ENCODE measurements around the gene SLIT3.

Gene SLIT3

DNA sequence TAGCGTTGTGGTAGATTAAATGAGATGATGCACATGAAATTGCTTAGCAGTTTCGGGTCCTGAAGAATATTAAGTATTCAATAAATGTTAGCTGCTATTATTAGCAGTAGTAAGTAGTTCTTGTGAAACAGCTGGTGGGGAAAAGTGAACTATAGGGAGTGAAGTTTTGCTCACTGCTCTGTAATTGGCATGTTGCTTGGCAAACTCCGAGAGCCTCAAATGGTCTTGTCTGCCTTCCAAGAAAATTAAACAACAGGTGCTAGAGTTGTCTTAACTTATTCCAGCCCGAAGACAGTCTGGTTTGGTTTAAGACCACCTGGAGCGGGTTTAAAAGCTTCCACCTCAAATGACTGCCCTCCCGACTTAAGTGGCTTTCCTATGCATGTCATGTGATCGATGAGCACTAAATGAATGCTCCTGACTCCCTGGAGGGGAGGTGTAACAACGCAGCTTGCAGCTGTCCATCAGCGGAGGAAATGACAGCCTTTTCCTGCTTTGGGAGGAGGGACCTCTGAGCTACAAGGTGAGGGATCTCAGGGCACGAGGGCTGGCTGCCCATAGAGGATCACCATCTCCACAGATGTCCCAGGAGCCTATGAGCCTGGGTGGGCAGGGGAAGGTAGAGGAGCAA lies 518.9 kb downstream of the SLIT3 start:
- DNase-seq: no peak

GRCh38 chr5:168780888-168781287 lies 520.1 kb downstream of the SLIT3 start:
- no peak for DNase-seq

- no peak for DNase-seq
Measured at GRCh38 chr5:168779333-168779732, 521.6 kb downstream of the SLIT3 start.

DNA sequence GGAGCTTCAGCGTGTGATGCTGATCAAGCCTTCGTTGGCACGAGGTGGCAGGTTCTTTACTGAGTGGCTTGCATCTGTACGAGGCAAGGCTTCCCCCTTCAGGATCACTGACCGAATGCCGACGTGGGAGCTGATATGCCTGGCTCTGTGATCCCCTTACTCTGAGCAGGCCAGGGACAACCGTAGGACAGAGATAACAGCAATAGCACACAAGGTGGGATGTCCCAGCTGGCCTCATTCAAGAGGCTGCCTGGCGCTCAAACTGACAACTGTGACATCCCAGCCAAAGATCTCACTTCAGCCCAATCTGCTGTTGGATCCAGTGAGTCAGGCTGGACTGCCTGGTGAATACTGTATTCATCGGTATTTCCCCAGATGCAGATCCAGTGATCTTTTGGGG lies 522.4 kb downstream of the SLIT3 start:
- DNase-seq: no peak

GRCh38 chr5:168777651-168778050 lies 523.3 kb downstream of the SLIT3 start:
- DNase-seq: no peak

GRCh38 chr5:168776070-168776469 lies 524.9 kb downstream of the SLIT3 start:
- DNase-seq: no peak

GRCh38 chr5:168773226-168773625 lies 527.7 kb downstream of the SLIT3 start:
- no peak for DNase-seq

DNA sequence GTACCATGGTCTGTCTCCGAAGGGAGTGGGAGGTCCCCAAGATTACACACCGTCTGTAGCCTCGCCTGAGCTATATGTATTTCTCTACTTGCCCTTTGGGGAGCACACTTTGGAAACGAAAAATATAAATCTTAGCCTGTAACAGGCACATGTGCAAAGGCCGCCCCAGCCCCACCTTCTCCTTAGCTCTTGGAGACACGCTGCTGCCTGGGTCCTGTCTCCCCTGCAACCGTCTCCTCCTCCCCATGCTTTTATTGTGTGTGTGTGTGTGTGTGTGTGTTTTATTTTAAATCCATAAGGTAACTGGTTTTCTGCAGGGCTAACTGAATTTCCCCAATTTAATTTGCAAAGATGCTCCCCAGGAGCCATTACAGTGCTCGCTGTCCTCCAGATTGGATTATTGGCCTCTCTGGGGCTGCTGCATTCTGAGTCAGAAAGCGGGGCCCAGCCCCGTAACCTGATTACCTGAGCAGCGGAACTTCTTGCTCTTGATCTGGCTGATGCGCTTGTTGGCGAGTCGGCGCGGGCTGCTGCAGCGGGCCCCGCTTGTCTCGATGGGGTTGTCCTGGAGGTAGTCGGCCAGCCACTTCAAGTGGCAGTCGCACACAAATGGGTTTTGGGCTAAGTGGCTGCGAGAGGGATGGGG lies 528.5 kb downstream of the SLIT3 start:
- DNase-seq: no peak

- no peak for DNase-seq
Measured at GRCh38 chr5:168771678-168772077, 529.3 kb downstream of the SLIT3 start.

- DNase-seq: no peak
Measured at GRCh38 chr5:168770996-168771395, 529.9 kb downstream of the SLIT3 start.

DNA sequence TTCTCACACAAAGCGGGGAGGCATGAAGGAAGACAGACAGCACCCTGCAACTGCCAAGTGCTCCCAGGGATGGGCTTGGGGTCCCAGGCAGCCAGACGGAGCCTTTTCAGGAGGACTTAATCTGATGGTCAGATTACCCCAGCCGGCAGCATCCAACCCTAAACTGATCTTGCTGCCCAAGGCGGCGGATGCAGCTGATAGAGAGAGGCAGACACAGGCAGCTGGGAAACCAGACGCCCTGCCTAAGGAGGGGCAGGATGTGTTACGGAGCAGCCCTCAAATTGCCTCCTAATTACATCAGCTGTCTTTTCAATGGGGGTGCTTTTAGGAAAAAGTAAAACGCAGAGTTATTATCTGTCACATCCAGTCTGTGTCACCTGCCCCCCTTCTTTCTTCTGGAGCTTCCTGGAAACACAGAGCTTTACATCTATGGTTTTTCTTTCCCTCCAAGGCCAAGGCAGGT lies 530.9 kb downstream of the SLIT3 start:
- DNase-seq: no peak

DNA sequence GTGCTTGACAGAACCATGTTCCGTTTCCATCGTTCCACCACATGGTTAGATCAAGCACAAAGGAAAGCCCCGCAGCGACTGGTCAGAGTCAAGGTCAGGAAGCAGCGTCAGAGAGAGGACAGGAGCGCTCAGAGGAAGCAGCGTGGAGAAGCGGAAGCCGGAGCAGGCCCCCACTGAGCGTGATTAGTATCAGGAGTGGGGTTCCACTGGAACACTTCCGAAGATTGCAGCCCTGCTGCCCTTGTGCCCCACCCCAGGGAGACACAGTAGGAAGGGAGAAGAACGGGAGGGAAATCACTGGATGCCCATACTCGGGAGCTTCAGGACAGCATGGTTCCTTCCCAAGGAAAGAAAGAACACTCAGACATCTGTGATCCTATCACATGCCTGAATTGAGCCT lies 532.8 kb downstream of the SLIT3 start:
- DNase-seq: no peak

DNA sequence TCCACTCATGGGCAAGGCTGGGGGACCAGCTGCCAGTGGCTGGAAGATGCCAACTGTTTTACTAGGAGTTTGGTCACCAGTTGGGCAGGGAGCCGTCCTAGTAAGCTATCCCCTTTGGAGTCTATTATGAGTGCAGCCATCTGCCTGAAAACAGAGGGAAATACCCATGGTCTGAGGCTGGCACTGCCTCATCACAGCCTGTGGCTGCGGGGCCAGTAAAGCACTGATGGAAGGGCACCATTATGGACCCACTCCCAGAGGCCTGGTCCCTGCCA lies 534.6 kb downstream of the SLIT3 start:
- no peak for DNase-seq

- no peak for DNase-seq
Measured at GRCh38 chr5:168765551-168766425, 535.2 kb downstream of the SLIT3 start.

DNA sequence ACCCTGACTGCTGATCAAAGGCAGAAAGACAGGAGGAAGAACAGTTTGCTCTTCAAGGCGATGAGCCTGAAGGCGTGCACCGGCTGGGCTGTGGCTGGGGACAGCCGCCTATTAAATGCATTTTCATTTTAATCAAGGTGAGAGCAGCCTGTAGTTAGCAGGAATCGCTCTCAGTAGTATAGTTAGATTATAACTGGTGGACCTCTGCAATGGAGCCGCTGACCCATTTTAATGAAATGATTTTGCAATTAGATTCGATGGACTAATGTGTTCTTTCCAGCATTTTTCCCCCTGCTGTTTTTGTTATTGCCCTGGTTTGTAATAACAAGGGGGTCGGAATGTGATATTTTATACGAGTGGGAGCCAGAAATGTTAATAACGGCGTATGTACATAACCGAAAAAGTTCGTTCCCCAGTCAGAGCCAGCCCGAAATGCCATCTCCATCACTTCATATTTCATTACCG lies 535.8 kb downstream of the SLIT3 start:
- DNase-seq: no peak

DNA sequence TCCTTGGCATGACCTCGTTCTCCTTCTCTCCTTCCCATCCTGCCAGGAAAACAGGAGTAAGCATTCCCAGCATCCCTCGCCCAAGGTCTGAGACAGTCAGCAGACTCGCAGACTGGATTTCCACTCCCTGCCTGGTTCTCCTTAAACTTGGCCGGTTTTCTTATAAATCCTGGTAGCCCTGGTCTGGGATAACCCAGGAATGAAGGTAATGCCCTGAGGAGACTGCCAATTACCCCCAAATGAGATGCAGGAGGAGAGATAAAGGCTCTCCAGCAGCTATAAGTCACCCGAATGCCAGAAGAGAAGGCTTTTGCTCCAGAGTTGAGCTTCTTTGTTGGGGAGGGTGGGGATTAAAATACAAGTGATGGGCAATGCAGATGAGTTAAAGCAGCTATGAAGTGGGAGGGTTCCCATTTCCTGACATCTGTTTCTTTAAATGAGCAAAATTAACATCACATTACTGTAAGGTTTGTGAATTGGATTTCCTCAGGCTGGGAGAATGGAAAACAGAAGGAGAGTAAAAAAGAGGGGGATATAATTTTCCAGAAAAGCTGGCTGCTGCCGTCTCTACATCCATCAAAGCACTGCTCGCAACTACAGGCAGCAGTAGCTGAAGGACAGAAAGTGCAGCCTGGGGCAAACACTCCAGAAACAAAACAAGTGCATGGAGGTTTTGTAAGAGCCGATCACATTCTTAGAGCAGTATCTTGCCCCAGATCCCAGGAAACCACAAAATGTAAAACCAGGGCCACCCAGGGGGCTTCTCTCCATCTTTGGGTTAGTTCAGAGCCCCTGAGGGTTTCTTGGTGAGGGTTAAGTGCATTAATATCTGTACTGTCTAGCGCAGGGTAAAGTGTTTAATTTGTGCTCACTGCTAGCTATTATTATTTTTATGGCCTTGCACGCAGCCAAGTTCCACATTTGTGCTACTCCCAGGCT lies 544.2 kb downstream of the SLIT3 start:
- DNase-seq: no peak

- DNase-seq: no peak
Measured at GRCh38 chr5:168755548-168756093, 545.3 kb downstream of the SLIT3 start.

- DNase-seq: no peak
Measured at GRCh38 chr5:168753691-168754254, 547.2 kb downstream of the SLIT3 start.

- no peak for DNase-seq
Measured at GRCh38 chr5:168752416-168753190, 548.3 kb downstream of the SLIT3 start.

DNA sequence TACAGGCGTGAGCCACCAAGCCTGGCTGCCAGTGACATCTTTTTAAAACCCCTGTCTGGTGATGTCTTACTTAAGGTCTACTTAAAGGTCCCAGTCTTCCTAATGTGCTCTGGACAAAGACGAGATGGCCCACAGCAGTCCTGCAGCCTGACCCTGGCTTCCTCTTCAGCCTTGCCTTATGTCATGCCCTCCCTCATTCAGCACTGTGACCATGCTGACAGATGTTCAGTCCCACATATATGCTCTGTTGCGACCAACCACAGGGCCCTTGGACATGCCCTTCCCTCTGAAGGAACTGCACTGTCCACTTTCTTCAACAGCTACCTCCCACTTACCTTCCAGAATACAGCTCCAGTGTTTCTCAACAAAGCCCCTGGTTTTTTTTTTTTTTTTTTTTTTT lies 548.9 kb downstream of the SLIT3 start:
- DNase-seq: no peak

- no peak for DNase-seq
Measured at GRCh38 chr5:168750926-168751325, 550.0 kb downstream of the SLIT3 start.

Measured in CD4-positive, alpha-beta T cell treated with Interleukin-1 beta for 1 hour (primary cell).